Caco-2 (cell line): Measurements from ENCODE around the gene ATP2C2. TPM values are rescaled to one million over a fixed set of nuclear protein-coding genes. Genes with fewer than 3 reads are reported as not detected.
"Not testable (repeated sequence)": the region's sequence is repeated elsewhere in the genome, so short reads cannot be mapped to it uniquely, and the experiment has no call there.

ENCODE experiments used
- BruUV-seq: library from RNA; stranded (reverse); fragments of 400-500 nt; replicated peaks from 2 replicates; lab custom pipeline; 2021; lab: Mats Ljungman, UMichigan
- CTCF ChIA-PET: fragments of 300-600 bp; sonication (Branson Sonifier 250); formaldehyde crosslinking; loops from one replicate; lab custom pipeline; 2022; ENCODE audit warnings: antibody characterized with exemption; lab: Charles Lee
- POLR2A ChIA-PET: fragments of 300-600 bp; sonication (Branson Sonifier 250); formaldehyde crosslinking; loops from one replicate; lab custom pipeline; 2022; ENCODE audit warnings: antibody characterized with exemption; lab: Charles Lee
- DNase-seq, 2 experiments: peaks; one replicate each; pipeline versions ENCODE4 v3.0.0 to v3.0.0-alpha.2; 2020 to 2022
- H3K27me3 ChIP-seq: replicated peaks from 2 replicates; pipeline ENCODE4 v1.6.0; 2011; ENCODE audit warnings: low read length; ENCODE audit not compliant: control insufficient read depth, insufficient read depth
- H3K36me3 ChIP-seq: 2 replicates; pipeline ENCODE4 v1.5.1; 2011; ENCODE audit warnings: low read length; ENCODE audit not compliant: control insufficient read depth, insufficient read depth
- H3K4me1 ChIP-seq: fragments of 250-450 bp; sonication (Bioruptor Pico); 2 replicates; pipeline ENCODE4 v1.5.1; 2020; ENCODE audit warnings: mild to moderate bottlenecking
- H3K4me3 ChIP-seq: 2 replicates; pipeline ENCODE4 v1.5.1; 2011; ENCODE audit warnings: low read depth, mild to moderate bottlenecking, control low read depth, low read length
- H3K9me3 ChIP-seq: fragments of 250-450 bp; sonication (Bioruptor Pico); 2 replicates; pipeline ENCODE4 v1.5.1; 2020; ENCODE audit warnings: mild to moderate bottlenecking, moderate library complexity
- H3K27ac Mint-ChIP-seq: one replicate; pipeline ENCODE4 v1.8.0; 2022; ENCODE audit warnings: mixed read lengths; ENCODE audit not compliant: unreplicated experiment
- H3K27me3 Mint-ChIP-seq: one replicate; pipeline ENCODE4 v1.8.0; 2022; ENCODE audit warnings: mixed read lengths; ENCODE audit not compliant: insufficient read depth, unreplicated experiment
- H3K36me3 Mint-ChIP-seq: one replicate; pipeline ENCODE4 v1.8.0; 2022; ENCODE audit warnings: mild to moderate bottlenecking, mixed read lengths; ENCODE audit not compliant: insufficient read depth, unreplicated experiment
- H3K4me1 Mint-ChIP-seq: one replicate; pipeline ENCODE4 v1.8.0; 2022; ENCODE audit warnings: low read depth, mixed read lengths; ENCODE audit not compliant: unreplicated experiment
- H3K4me3 Mint-ChIP-seq: one replicate; pipeline ENCODE4 v1.8.0; 2022; ENCODE audit warnings: mild to moderate bottlenecking, moderate library complexity, mixed read lengths; ENCODE audit not compliant: unreplicated experiment
- H3K9me3 Mint-ChIP-seq: one replicate; pipeline ENCODE4 v1.8.0; 2022; ENCODE audit warnings: mixed read lengths; ENCODE audit not compliant: unreplicated experiment
- intact Hi-C: fragments of 100-400 bp; cut with micrococcal nuclease; formaldehyde crosslinking; loops from one replicate; pipeline ENCODE4 v1.10.0; 2022; ENCODE audit not compliant: unreplicated experiment
- total RNA-seq: library from RNA; stranded (reverse); gene quantifications from 2 replicates; pipeline ENCODE4 v1.2.3, GENCODE V29; 2022
- TF ChIP-seq, protein P1 (sequence below), 2 experiments: fragments of 200-600 bp in 1 of 2; IDR thresholded peaks; 1 replicate in 1 of 2; 2 replicates in 1 of 2; pipeline versions ENCODE4 v1.5.1 to v1.8.0; 2011 to 2022; ENCODE audit warnings: antibody characterized with exemption in 1 of 2, control low read depth in 1 of 2, inconsistent platforms in 1 of 2, low read depth in 1 of 2, low read length in 1 of 2, mild to moderate bottlenecking in 1 of 2, moderate library complexity in 1 of 2; ENCODE audit not compliant: insufficient read depth in 1 of 2, severe bottlenecking in 1 of 2, unreplicated experiment in 1 of 2

The ATP2C2 gene
- total RNA-seq, 1 experiment from 2014 or later: 47.0 TPM

DNA sequence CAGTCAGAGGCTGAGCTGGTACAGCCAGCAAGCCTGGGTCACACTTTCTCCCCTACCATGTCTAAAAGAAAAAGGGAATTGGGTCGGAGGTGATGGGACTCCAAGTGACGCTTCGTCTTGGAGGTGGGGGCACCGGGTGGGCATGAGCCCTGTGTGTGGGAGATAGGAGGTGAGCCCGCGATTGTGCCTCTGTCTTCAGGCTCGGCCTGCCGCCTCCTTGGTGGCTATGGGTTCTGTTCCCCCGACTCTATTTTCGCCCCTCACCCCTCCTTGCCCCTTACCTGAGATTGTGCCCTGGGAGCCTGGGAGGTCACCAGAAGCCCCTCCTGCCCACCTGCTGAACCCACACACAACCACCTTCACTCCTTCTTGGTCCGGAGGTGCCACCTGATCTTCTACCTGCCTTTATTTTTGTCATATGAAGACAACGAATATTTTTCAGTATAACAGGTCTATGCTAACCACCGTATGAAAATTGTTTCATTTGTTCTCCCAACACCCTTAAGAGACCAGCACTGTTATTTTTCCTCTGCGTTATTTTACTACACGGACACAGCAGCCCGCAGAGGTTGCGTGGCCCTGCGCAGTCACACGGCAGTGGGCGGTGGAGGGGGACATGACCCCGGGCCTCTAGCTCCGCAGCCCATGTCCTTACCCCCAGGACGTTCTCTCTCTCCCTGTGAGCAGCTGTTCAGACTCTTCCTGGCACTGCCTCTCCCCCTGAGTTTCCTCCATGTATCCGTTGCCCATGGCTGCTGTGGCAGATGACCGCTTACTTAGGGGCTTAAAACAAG, 49.9 kb downstream of the ATP2C2 start:
- DNase-seq: no peak
- BruUV-seq: no TSS peak
- Histone ChIP-seq H3K27me3 (no peaks in the 10 kb centered on the region), H3K4me3 (no peak overlapping the region), H3K9me3 (peaks cover 9% of the 10 kb centered on the region; the same call in 1 of the 2 replicates), H3K4me1 (peaks cover 10% of the 10 kb centered on the region), H3K36me3 (peaks cover 2% of the 10 kb centered on the region; the same call in 1 of the 2 replicates)
- CTCF ChIA-PET: interaction anchor here (0.6 kb wide), 1 partner anchor 920 kb away, joined by 3 read pairs; no protein-coding TSS in a partner anchor
- H3K27me3 Mint-ChIP-seq: no peaks in the 10 kb centered on the region
- H3K27ac Mint-ChIP-seq: no peak overlapping the region
- peaks cover 12% of the 10 kb centered on the region for H3K4me1 Mint-ChIP-seq
- peaks cover 14% of the 10 kb centered on the region for H3K36me3 Mint-ChIP-seq
- H3K9me3 Mint-ChIP-seq: no peaks in the 10 kb centered on the region
- TF ChIP-seq, protein P1, sequence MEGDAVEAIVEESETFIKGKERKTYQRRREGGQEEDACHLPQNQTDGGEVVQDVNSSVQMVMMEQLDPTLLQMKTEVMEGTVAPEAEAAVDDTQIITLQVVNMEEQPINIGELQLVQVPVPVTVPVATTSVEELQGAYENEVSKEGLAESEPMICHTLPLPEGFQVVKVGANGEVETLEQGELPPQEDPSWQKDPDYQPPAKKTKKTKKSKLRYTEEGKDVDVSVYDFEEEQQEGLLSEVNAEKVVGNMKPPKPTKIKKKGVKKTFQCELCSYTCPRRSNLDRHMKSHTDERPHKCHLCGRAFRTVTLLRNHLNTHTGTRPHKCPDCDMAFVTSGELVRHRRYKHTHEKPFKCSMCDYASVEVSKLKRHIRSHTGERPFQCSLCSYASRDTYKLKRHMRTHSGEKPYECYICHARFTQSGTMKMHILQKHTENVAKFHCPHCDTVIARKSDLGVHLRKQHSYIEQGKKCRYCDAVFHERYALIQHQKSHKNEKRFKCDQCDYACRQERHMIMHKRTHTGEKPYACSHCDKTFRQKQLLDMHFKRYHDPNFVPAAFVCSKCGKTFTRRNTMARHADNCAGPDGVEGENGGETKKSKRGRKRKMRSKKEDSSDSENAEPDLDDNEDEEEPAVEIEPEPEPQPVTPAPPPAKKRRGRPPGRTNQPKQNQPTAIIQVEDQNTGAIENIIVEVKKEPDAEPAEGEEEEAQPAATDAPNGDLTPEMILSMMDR (IDR thresholded peaks at IDR 0.05; ENCODE audit: insufficient read depth in 1 of 2, low read depth in 1 of 2, low read length in 1 of 2, severe bottlenecking in 1 of 2, unreplicated experiment in 1 of 2): no peak
- POLR2A ChIA-PET: no interaction called here
- H3K4me3 Mint-ChIP-seq: no peak overlapping the region
- intact Hi-C loops: no loop called here

DNA sequence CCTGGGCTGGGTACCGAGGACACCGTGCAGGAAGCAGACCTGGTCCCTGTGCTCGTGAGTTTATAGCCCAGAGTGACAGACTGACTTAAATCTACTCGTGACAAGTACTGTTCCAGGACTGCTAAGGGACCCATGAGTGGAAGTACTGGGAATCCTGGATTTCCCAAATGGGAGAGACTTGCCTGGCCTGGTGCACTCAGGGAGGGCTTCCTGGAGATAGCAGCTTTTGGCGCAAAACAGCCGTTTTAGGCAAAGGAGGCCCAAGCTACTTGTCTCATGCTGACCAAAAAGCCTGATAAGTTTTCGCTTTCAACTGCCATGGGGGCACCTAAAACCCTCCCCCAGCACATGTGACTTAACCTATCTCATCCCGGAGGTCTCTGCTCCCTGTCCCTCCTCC, 51.4 kb downstream of the ATP2C2 start:
- Histone ChIP-seq H3K27me3 (no peaks in the 10 kb centered on the region), H3K4me1 (peaks cover 18% of the 10 kb centered on the region), H3K9me3 (peaks cover 18% of the 10 kb centered on the region; the same call in 1 of the 2 replicates), H3K36me3 (peaks cover 2% of the 10 kb centered on the region; the same call in 1 of the 2 replicates), H3K4me3 (no peak overlapping the region)
- DNase-seq: no peak
- no TSS peak for BruUV-seq
- H3K27ac Mint-ChIP-seq: no peak overlapping the region
- intact Hi-C loops: no loop called here
- H3K4me3 Mint-ChIP-seq: no peak overlapping the region
- POLR2A ChIA-PET: no interaction called here
- no peaks in the 10 kb centered on the region for H3K27me3 Mint-ChIP-seq
- no peaks in the 10 kb centered on the region for H3K9me3 Mint-ChIP-seq
- CTCF ChIA-PET: no interaction called here
- peaks cover 12% of the 10 kb centered on the region for H3K4me1 Mint-ChIP-seq
- peaks cover 16% of the 10 kb centered on the region for H3K36me3 Mint-ChIP-seq
- TF ChIP-seq, protein P1 (IDR thresholded peaks at IDR 0.05; ENCODE audit: insufficient read depth in 1 of 2, low read depth in 1 of 2, low read length in 1 of 2, severe bottlenecking in 1 of 2, unreplicated experiment in 1 of 2): no peak

- peaks cover 18% of the 10 kb centered on the region for H3K4me1 ChIP-seq
- H3K4me1 Mint-ChIP-seq: peaks cover 12% of the 10 kb centered on the region
- H3K9me3 ChIP-seq: peaks cover 18% of the 10 kb centered on the region; the same call in 1 of the 2 replicates
- H3K36me3 ChIP-seq, H3K27ac Mint-ChIP-seq, BruUV-seq, H3K27me3 ChIP-seq, CTCF ChIA-PET, H3K4me3 Mint-ChIP-seq, H3K4me3 ChIP-seq, intact Hi-C loops, DNase-seq, H3K9me3 Mint-ChIP-seq, H3K27me3 Mint-ChIP-seq, POLR2A ChIA-PET: not testable (repeated sequence)
- H3K36me3 Mint-ChIP-seq: peaks cover 19% of the 10 kb centered on the region
Observed at GRCh38 chr16:84420556-84420955, 52.2 kb downstream of the ATP2C2 start.
